DOHH2 (cell line): ENCODE results near the gene CTSZ.
"Not testable (repeated sequence)": the region's sequence is repeated elsewhere in the genome, so short reads cannot be mapped to it uniquely, and the experiment has no call there.

Experiments used
- H3F3A ChIP-seq: fragments of 200-600 bp; sonication (generic), shearing (Covaris generic); 2 replicates; pipeline ENCODE4 v1.6.0; 2016; ENCODE audit warnings: antibody characterized with exemption, mild to moderate bottlenecking; ENCODE audit not compliant: control insufficient read depth, insufficient read depth
- H3K27ac ChIP-seq: fragments of 200-600 bp; sonication (generic); 2 replicates; pipeline ENCODE4 v1.5.1; 2014; ENCODE audit warnings: low read depth, mild to moderate bottlenecking, low read length, moderate library complexity
- H3K27me3 ChIP-seq: fragments of 200-600 bp; sonication (generic); 2 replicates; pipeline ENCODE4 v1.6.1; 2014; ENCODE audit warnings: mild to moderate bottlenecking, low read length, mixed read lengths; ENCODE audit not compliant: control insufficient read depth
- H3K36me3 ChIP-seq: fragments of 200-600 bp; sonication (generic); 2 replicates; pipeline ENCODE4 v1.6.1; 2014; ENCODE audit warnings: mild to moderate bottlenecking, low read length, moderate library complexity, mixed read lengths; ENCODE audit not compliant: control insufficient read depth
- H3K4me1 ChIP-seq: fragments of 200-600 bp; sonication (generic); 2 replicates; pipeline ENCODE4 v1.6.1; 2014; ENCODE audit warnings: mild to moderate bottlenecking, low read length, mixed read lengths; ENCODE audit not compliant: control insufficient read depth
- H3K4me2 ChIP-seq: fragments of 200-600 bp; sonication (generic); 2 replicates; pipeline ENCODE4 v1.6.0; 2014; ENCODE audit warnings: mild to moderate bottlenecking, low read length, moderate library complexity
- H3K4me3 ChIP-seq: fragments of 200-600 bp; sonication (generic); 2 replicates; pipeline ENCODE4 v1.5.1; 2014; ENCODE audit warnings: mild to moderate bottlenecking, low read length, mixed read lengths
- H3K79me2 ChIP-seq: fragments of 200-600 bp; sonication (generic); 2 replicates; pipeline ENCODE4 v1.6.1; 2014; ENCODE audit warnings: mild to moderate bottlenecking, low read length, mixed read lengths; ENCODE audit not compliant: control insufficient read depth
- H3K9me2 ChIP-seq: fragments of 200-600 bp; sonication (generic); replicated peaks from 2 replicates; pipeline ENCODE4 v1.6.1; 2014; ENCODE audit warnings: mild to moderate bottlenecking, low read length, mixed read lengths; ENCODE audit not compliant: control insufficient read depth
- H3K9me3 ChIP-seq: fragments of 200-600 bp; sonication (generic); 2 replicates; pipeline ENCODE4 v1.6.1; 2014; ENCODE audit warnings: antibody characterized with exemption, low read length, mixed read lengths; ENCODE audit not compliant: control insufficient read depth, insufficient read depth
- H4K20me1 ChIP-seq: fragments of 200-600 bp; sonication (generic); 2 replicates; pipeline ENCODE4 v1.6.0; 2014; ENCODE audit warnings: low read depth, mild to moderate bottlenecking, antibody characterized with exemption, low read length, moderate library complexity; ENCODE audit not compliant: control insufficient read depth, insufficient read depth
- CTCF ChIP-seq: fragments of 200-600 bp; sonication (generic); IDR thresholded peaks from one replicate; pipeline ENCODE4 v1.5.1; 2014; ENCODE audit warnings: antibody characterized with exemption, mild to moderate bottlenecking, low read depth, low read length; ENCODE audit not compliant: poor library complexity, severe bottlenecking
- EZH2phosphoT487 ChIP-seq: fragments of 200-600 bp; sonication (generic); IDR thresholded peaks from 2 replicates; pipeline ENCODE4 v1.6.1; 2017; ENCODE audit warnings: borderline replicate concordance, mild to moderate bottlenecking, antibody characterized with exemption, low read length, moderate library complexity, mixed read lengths

The CTSZ gene

DNA sequence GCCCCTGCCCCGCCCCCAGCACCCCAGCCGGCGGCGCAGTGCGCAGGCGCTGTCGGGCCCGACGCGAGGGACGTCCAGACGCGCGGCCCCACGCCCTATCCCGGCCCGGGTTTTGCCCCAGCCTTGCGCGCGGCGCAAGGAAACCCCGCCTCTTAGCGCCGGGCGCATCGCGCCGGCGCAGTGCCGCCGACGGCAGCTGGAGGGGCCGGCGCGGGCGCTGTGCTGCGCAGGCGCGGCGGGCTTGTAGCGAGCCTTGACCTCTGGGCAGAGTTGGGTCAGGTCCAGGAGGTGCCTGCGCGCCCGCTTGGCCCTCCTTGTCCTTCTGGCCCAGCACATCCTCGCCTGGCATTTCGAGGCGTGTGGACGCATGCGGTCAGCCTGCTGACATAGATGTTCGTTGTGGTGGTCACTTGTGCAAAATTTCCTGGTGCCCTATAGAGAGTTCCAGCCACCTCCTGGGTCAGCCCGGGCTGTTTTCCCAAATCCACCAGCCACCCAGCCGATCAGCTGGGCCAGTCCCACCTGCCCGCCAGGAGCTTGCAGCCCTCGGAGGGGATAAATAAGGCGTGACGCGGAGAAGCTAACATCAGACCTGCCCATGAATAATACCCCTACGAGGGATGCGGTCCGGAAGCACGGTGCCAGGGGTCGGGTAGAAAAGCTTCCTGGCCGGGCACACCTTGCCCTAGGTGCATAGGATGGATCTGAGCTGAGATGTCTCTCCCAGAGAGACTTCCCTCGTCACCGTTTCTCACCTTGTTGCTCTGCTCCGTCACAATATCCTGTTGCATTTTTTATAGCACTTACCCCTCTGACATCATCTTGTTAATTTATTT lies 36.0 kb upstream of the CTSZ start:
- Histone ChIP-seq H4K20me1 (peaks cover 11% of the 10 kb centered on the region), H3K9me2 (no peaks in the 10 kb centered on the region), H3K4me3 (peak overlapping the region; percentile 99), H3K36me3 (peaks cover 44% of the 10 kb centered on the region), H3K4me2 (peak overlapping the region; percentile 100), H3F3A (peaks cover 14% of the 10 kb centered on the region), H3K4me1 (peaks cover 50% of the 10 kb centered on the region), H3K9me3 (no peaks in the 10 kb centered on the region), H3K27ac (peak overlapping the region; percentile 77), H3K27me3 (no peaks in the 10 kb centered on the region), H3K79me2 (peaks cover 52% of the 10 kb centered on the region)
- TF ChIP-seq CTCF (no peak), EZH2phosphoT487 (no peak)

GRCh38 chr20:59042151-59042795 lies 35.2 kb upstream of the CTSZ start, which contains the start of gene PRELID3B:
TSS of gene PRELID3B (minus strand) at chr20:59042786. CDS start at chr20:59042730, 56 bp downstream.
- TF ChIP-seq EZH2phosphoT487 (no peak), CTCF (no peak)
- H3K4me1 ChIP-seq: peaks cover 50% of the 10 kb centered on the region
- H3F3A ChIP-seq: peaks cover 14% of the 10 kb centered on the region
- no peaks in the 10 kb centered on the region for H3K9me2 ChIP-seq
- peaks cover 51% of the 10 kb centered on the region for H3K36me3 ChIP-seq
- H4K20me1 ChIP-seq: peaks cover 11% of the 10 kb centered on the region
- peak within 1 kb of the TSS; percentile 99 for H3K4me3 ChIP-seq
- H3K27me3 ChIP-seq: no peaks in the 10 kb centered on the region
- peak within 1 kb of the TSS; percentile 100 for H3K4me2 ChIP-seq
- H3K9me3 ChIP-seq: no peaks in the 10 kb centered on the region
- H3K27ac ChIP-seq: peak within 1 kb of the TSS; percentile 77
- H3K79me2 ChIP-seq: peaks cover 60% of the 10 kb centered on the region

GRCh38 chr20:59041487-59041886 lies 34.4 kb upstream of the CTSZ start:
- not testable (repeated sequence) for H3K9me2 ChIP-seq, H3K27me3 ChIP-seq, H3K27ac ChIP-seq, H3K9me3 ChIP-seq
- Histone ChIP-seq H3K4me2 (peak overlapping the region; percentile 92), H3K36me3 (peaks cover 59% of the 10 kb centered on the region), H3F3A (peaks cover 18% of the 10 kb centered on the region), H3K4me1 (peaks cover 50% of the 10 kb centered on the region), H4K20me1 (peaks cover 11% of the 10 kb centered on the region), H3K4me3 (peak overlapping the region; percentile 99), H3K79me2 (peaks cover 68% of the 10 kb centered on the region)

DNA sequence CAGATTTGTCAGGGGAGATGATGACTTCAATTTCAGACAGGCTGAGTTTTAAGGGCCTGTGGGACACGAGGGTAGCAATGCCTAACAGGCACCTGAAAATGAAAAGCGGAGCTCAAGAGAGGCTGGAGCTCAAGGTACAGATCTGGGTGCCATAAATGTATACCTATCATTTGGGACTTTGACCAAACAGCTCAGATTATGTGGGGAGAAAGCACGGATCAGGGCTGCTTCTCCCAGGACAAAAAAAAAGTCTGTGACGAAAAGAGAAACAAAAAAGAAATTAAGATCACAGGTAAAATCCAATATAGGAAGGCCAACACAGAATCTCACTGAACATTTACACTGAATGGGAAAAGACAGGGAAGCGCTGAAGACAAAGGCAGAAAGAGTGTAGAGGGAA lies 33.6 kb upstream of the CTSZ start:
- Histone ChIP-seq H4K20me1 (peaks cover 11% of the 10 kb centered on the region), H3K4me3 (peak overlapping the region; percentile 99), H3K79me2 (peaks cover 71% of the 10 kb centered on the region), H3K9me3 (no peaks in the 10 kb centered on the region), H3K4me1 (peaks cover 50% of the 10 kb centered on the region), H3K4me2 (peak overlapping the region; percentile 92), H3K36me3 (peaks cover 67% of the 10 kb centered on the region), H3K9me2 (no peaks in the 10 kb centered on the region), H3K27ac (no peak overlapping the region), H3K27me3 (no peaks in the 10 kb centered on the region), H3F3A (peaks cover 23% of the 10 kb centered on the region)
- TF ChIP-seq EZH2phosphoT487 (no peak), CTCF (no peak)
